HG03432 (cell line): Measurements from ENCODE around the gene UBAP1.
"Not testable (repeated sequence)": the region's sequence is repeated elsewhere in the genome, so short reads cannot be mapped to it uniquely, and the experiment has no call there.

Experiments
- ATAC-seq: cut with Tn5 transposase; IDR thresholded peaks from one replicate; pipeline ENCODE4 v1.9.1; 2021; ENCODE audit warnings: mild to moderate bottlenecking, moderate library complexity; ENCODE audit not compliant: unreplicated experiment

Gene UBAP1

GRCh38 chr9:34220218-34220617 is 41.4 kb downstream of the UBAP1 start:
- ATAC-seq: no peak

- ATAC-seq: no peak
These were observed 45.5 kb downstream of the UBAP1 start for GRCh38 chr9:34224349-34224748.

DNA sequence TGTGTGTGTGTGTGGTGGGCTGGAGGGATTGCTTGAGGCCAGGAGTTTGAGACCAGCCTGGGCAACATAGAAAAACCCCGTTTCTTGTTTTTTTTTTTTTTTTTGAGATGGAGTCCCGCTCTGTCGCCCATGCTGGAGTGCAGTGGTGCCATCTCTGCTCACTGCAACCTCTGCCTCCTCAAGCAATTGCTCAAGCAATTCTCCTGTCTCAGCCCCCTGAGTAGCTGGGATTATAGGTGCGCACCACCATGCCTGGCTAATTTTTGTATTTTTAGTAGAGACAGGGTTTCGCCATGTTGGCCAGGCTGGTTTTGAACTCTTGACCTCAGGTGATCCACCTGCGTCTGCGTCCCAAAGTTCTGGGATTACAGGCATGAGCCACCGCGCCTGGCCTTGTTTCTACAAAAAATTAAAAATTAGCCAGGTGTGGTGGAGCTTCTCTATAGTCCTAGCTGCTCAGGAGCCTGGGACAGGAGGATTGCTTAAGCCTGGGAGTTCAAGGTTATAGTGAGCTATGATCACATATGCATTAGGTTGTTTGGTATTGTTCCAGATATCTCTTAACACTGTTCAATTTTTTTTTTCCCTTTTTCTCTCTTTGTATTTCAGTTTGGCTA is 47.4 kb downstream of the UBAP1 start:
- ATAC-seq: not testable (repeated sequence)

GRCh38 chr9:34227445-34227844 is 48.6 kb downstream of the UBAP1 start:
- no peak for ATAC-seq

DNA sequence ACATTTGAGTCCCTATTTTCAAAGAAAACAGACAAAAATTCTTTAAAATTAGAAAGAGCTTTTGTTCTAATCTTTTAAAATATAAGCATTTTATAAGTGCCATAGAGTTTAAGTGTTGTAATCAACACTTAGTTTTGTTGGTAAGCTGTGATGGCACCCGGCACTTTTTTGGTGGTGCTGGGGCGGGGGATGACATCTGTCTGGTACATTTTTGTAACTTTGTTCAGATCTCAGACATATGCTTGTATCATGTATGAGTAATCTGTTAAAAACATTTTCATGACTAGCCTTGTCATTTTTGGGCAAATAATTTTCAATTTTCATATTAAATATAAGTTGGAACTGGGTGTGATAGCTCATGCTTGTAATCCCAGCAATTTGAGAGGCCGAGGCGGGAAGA is 51.7 kb downstream of the UBAP1 start:
- ATAC-seq: no peak

DNA sequence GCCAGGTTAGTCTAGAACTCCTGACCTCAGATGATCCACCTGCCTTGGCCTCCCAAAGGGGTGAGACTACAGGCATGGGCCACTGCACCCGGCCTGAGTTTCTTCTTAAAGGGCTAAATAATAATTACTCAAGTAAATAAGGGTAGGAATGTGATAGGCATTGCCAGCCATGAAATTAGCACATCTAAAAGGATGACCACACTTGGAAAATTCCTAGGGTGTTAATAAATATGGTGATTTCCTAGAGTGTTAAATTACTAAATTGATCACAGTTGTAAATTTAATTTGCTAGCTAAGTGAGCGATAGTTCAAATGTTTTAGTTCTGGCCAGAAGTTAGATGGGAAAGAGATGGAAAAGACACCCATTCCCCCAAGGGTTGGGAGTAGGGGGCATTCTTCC is 53.4 kb downstream of the UBAP1 start:
- ATAC-seq: no peak

GRCh38 chr9:34233672-34234071 is 54.8 kb downstream of the UBAP1 start:
- ATAC-seq: no peak

GRCh38 chr9:34237836-34238235 is 59.0 kb downstream of the UBAP1 start:
- ATAC-seq: no peak

DNA sequence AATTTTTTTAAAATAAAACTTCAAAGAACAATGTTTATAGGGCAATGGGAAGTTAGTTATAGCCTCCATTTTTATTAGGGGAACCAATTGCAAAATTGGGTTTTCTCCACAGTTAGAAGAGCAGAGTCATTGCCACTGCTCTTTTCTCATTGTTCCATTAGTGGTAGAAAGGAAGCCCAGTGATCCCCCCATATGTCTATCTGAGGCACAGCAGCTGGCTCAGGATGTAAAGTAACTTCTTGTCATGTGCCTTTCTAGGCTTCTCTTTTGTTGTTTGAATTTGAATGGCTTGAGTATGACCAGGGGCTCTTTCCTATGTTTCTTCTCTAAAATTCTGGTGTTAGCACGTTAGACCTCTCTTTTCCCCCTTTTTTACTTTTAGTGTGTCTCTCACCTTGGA is 61.2 kb downstream of the UBAP1 start:
- ATAC-seq: no peak

DNA sequence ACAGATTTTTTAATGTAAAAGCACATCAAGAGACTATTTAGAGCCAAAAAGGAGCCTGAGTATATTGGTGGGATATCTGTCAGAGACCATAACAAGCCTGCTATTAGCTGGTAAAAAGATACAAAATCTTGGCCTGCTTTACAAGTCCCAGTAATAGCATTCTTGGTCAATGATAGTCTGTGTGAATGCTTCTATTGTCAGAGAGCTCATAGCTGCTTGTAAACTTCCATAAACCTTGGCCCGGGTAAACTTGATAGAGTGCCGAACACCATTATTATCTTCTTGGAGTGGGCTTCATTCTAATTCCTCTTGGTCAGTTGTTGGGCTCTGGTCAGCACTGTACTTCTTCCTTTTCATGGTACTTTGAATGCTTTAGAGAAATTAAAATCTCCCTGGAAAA is 64.0 kb downstream of the UBAP1 start:
- ATAC-seq: no peak

DNA sequence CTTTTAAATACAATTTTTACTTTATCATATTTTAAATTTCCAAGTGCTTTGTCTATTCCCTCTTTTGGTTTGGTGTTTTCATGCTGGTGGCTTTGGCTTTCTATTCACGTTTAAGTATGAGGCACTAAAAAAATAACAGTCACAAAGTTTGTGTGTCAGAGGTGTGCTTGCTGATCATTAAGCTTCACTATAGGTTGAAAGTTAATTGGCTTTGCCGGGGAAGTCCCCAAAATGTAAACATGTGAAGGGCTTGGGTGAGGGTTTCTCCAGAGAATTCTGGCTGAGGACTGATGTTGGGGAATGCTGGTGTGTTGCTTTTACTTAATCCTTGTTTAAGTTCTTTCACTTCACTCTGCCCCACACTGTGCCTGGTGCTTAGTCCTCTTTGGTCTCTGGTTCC is 66.4 kb downstream of the UBAP1 start:
- not testable (repeated sequence) for ATAC-seq

DNA sequence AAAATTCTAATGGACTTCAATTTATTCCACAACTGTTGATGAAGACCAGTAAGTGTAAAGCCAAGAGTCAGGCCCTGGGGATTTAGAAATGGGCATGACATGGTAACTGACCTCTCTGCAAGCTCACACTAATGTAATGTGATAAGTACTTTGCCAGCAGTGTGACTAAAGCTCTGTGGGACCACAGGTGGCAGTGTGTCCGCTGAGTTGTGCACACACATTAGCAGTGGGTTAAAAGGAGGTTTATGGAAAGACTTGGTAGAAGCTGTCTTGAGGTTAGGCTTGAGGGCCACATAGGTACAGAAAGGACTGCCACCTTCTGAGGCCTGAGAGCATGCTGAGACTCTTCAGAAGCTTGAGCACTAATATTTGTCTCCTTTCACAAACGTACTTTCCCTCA is 67.6 kb downstream of the UBAP1 start:
- no peak for ATAC-seq

DNA sequence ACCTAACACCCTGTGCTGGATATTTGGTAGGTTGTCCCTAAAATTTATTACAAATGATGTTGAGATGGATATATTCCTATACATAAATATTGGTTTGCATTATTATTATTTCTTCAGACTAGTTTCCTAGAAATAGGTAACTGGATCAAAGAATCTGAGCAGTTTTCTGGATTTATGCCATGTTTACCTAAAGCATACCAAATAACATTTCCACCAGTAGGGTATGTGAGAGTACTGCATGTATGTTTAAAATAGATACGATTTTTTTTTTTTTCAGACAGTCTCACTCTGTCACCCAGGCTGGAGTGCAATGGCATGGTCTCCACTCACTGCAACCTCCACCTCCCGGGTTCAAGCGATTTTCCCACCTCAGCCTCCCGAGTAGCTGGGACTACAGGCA is 68.9 kb downstream of the UBAP1 start:
- not testable (repeated sequence) for ATAC-seq

- ATAC-seq: no peak
These were observed 70.4 kb downstream of the UBAP1 start for GRCh38 chr9:34249274-34249673.

DNA sequence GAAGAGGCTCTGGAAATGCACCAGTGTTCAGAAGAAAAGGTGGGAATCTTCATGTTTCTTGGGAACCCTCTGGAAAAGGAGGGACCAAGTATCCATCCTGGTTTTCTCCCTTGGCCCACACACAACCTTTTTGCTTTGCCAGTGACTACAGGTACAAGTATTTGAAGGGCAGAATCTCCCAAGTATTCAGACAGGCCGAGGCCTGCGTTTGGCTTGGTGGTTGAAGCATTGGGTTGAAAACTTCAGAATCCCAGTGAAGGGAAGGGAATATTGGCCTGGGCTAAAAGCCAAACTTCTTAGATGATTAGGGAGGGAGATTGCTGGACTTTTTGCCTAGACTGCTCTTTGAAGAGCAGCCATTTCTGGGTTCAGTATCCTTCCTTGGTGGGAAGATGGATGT is 71.9 kb downstream of the UBAP1 start:
- ATAC-seq: no peak

- ATAC-seq: no peak
These were observed 73.2 kb downstream of the UBAP1 start for GRCh38 chr9:34252016-34252415.

- peak; percentile 63 for ATAC-seq
These were observed 74.0 kb downstream of the UBAP1 start for GRCh38 chr9:34252670-34253459.

DNA sequence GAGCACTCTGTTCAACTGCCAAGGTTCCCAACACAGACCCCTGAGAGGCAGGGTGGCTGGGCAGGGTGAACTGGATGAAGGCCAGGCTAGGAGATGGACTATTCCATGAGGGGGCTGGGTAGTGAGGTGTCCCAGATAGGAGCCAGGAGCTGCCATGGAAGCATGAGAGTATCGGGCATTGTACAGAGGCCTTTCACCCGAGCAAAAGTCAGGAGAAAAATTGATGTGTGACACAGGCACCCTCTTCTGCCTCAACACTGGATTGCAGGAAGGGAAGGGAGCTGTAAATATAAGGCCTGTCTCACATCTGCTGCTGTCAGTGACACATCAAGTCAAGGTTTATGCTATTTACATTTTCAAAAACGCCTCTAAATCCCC is 74.6 kb downstream of the UBAP1 start:
- no peak for ATAC-seq

- ATAC-seq: no peak
These were observed 75.5 kb downstream of the UBAP1 start for GRCh38 chr9:34254141-34254913.

- no peak for ATAC-seq
These were observed 76.4 kb downstream of the UBAP1 start for GRCh38 chr9:34254966-34255825.

- ATAC-seq: no peak
These were observed 77.3 kb downstream of the UBAP1 start for GRCh38 chr9:34256104-34256503.
